Dendritic cell treated with granulocyte-macrophage colony-stimulating factor and Interleukin-4, amounts not matched to agents 40 ng/mL and 50 ng/mL, for 4 days (primary cell): ENCODE measurements around the gene CCR5AS.

Experiments
- H3K27ac Mint-ChIP-seq: one replicate; pipeline ENCODE4 v1.8.0; 2022; ENCODE audit warnings: mild to moderate bottlenecking, mixed read lengths
- H3K27me3 Mint-ChIP-seq: one replicate; pipeline ENCODE4 v1.8.0; 2022; ENCODE audit warnings: mild to moderate bottlenecking, mixed read lengths
- H3K36me3 Mint-ChIP-seq: one replicate; pipeline ENCODE4 v1.8.0; 2022; ENCODE audit warnings: low read depth, mixed read lengths
- H3K4me1 Mint-ChIP-seq: one replicate; pipeline ENCODE4 v1.8.0; 2022; ENCODE audit warnings: low read depth, mixed read lengths
- H3K4me3 Mint-ChIP-seq: one replicate; pipeline ENCODE4 v1.8.0; 2022; ENCODE audit warnings: mild to moderate bottlenecking, moderate library complexity, mixed read lengths
- H3K9me3 Mint-ChIP-seq: one replicate; pipeline ENCODE4 v1.8.0; 2022; ENCODE audit warnings: mixed read lengths
- intact Hi-C: fragments of 100-400 bp; cut with micrococcal nuclease; formaldehyde crosslinking; loops from one replicate; pipeline ENCODE4 v1.15.0; 2022

CCR5AS gene

DNA sequence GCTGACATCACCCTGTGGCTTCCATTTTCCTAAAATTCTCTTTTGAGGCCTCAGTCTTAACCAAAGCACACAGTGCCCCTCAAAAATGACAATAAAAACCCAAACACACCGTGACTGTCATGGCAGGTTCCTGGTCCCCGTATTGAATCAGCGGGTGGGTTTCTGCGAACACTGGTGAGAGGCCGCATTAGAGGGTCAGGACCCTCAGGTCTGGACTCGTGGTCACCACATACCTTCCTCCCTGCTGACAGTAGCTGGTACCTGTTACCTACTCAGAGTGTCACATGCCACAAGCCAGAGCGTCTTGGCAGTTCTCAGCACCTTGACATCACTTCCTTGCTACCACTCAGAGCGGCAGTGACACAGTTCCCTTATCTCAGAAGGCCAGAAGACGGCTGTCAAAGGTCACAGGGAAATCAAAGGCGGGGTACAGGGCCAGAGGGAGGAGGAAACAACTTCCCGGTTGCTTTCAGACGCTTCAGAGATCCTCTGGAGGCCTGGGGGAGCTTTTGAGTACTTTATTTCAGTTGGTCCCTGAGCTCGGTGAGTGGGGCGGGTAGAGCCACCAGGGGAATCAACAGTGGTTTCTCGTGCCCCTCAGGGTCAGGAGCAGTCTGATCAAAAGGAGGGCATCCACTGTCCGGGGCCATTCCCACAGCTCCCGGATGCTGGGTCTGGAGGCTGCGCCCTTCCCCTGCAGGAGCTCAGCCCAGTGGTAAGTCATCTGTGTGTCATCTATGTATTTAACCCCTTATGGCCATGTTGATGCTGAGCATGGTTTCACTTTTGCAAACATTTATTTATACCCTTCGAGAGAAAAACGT lies at the start of gene CCR5AS, which contains the start of gene CCRL2:
Gene CCR5AS, minus strand, starts transcription at position 279 of the 824 bp plus-strand sequence.
Gene CCRL2, plus strand, starts transcription at position 472 of the 824 bp plus-strand sequence. CDS start 821 bp downstream, outside the sequence.
- H3K4me3 Mint-ChIP-seq, result peak within 1 kb of the TSS; percentile 84
- peaks cover 6% of the 10 kb centered on the region for H3K36me3 Mint-ChIP-seq
- intact Hi-C loops, result loop anchor here (2.0 kb wide), 1 partner anchor 318 kb away; no protein-coding TSS in a partner anchor
- H3K9me3 Mint-ChIP-seq, result no peaks in the 10 kb centered on the region
- peaks cover 74% of the 10 kb centered on the region for H3K4me1 Mint-ChIP-seq
- H3K27me3 Mint-ChIP-seq, result no peaks in the 10 kb centered on the region
- peak within 1 kb of the TSS; percentile 95 for H3K27ac Mint-ChIP-seq

- H3K4me1 Mint-ChIP-seq, result no peaks in the 10 kb centered on the region
- peaks cover 29% of the 10 kb centered on the region for H3K27me3 Mint-ChIP-seq
- H3K4me3 Mint-ChIP-seq, result no peak overlapping the region
- no peak overlapping the region for H3K27ac Mint-ChIP-seq
- intact Hi-C loops, result no loop called here
- peaks cover 7% of the 10 kb centered on the region for H3K9me3 Mint-ChIP-seq
- H3K36me3 Mint-ChIP-seq, result no peaks in the 10 kb centered on the region
Measured at GRCh38 chr3:46456118-46456517, 49.3 kb upstream of the CCR5AS start.

DNA sequence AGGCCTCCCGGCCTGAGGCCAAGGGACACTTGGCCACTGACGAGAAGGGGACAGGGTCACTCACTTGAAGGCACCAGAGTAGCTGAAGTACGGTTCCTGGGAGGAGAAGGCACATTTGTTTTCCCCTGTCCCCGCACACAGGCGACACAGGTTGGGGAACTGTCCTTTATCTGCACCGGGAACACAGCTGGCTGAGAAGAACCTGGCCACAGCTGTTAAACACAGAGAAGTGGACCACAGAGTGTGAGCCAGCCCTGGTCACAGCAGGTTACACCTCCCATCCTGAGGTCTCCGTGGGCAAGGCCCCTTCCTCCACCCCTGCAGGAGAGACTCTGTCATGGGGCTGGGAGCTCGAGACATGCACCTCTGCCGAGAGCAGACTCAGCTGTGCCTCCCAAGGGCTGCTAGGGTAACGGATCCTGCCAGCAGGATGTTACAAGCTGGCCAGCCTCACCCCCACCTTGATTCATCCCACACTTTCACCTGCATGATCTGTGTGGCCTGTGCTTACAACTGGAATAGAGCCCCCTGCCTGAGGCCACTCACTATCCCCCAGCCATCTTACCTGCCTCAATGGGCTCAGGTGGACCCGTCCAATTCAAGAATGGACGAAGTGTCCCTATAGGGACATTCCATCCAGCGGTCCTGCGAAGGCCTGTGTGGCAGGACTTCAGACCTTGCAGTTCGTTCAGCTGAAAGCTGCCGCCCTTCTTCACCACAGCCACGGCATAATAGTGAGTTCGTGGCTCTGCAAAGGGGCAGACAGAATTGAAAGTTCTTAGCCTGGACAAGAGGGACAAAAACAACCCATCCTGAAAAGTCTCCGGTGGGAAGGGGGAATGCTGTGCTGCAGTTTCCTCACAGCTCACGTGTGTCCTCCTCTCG lies 48.6 kb upstream of the CCR5AS start:
- no peaks in the 10 kb centered on the region for H3K4me1 Mint-ChIP-seq
- H3K27me3 Mint-ChIP-seq, result peaks cover 28% of the 10 kb centered on the region
- no peak overlapping the region for H3K27ac Mint-ChIP-seq
- no peaks in the 10 kb centered on the region for H3K36me3 Mint-ChIP-seq
- H3K4me3 Mint-ChIP-seq, result no peak overlapping the region
- intact Hi-C loops, result no loop called here
- H3K9me3 Mint-ChIP-seq, result peaks cover 4% of the 10 kb centered on the region

DNA sequence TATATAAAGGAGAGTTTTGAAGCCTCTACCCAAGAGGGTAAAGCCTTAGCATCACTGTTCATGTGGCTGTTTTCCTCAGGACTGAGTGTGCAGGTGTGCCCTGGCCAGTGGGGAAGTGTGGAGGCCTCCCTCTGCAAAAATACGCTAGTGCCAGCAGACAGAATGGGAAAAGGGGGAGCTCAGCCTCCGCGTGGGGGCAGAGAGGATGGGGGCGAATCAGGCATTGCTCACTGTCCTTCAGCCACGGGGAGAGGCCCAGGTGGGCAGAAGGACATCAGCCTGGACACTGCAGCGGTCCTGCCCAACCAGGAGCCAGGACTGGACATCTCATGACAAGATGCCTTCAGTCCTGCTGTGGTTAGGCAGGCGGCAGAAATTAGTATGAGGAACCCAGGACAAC lies 47.7 kb upstream of the CCR5AS start:
- Mint-ChIP-seq H3K9me3 (no peaks in the 10 kb centered on the region), H3K27me3 (peaks cover 21% of the 10 kb centered on the region), H3K27ac (no peak overlapping the region), H3K36me3 (no peaks in the 10 kb centered on the region), H3K4me1 (no peaks in the 10 kb centered on the region), H3K4me3 (no peak overlapping the region)
- intact Hi-C loops, result no loop called here

DNA sequence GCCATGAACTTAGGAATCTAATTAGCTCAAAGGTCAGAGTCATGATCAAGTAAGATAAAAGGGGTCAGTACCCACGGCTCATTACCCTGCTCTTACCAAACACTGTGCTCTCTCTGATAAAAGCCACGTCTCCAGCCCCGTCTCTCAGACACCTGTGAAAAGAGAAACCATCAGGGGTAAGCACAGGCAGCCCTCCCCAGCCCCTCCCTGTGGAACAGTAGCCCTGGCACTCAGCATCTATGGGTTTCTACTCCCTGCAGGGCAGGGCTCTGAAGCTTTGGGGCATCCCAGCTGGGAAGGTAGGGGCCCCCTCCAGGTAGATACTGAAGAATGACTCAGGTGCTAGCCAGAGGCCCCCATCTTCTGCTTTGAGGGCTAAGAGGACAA lies 47.3 kb upstream of the CCR5AS start:
- H3K27me3 Mint-ChIP-seq, result peaks cover 18% of the 10 kb centered on the region

GRCh38 chr3:46453526-46454208 lies 46.8 kb upstream of the CCR5AS start:
- H3K9me3 Mint-ChIP-seq, result no peaks in the 10 kb centered on the region
- H3K27ac Mint-ChIP-seq, result no peak overlapping the region
- intact Hi-C loops, result no loop called here
- H3K36me3 Mint-ChIP-seq, result no peaks in the 10 kb centered on the region
- H3K27me3 Mint-ChIP-seq, result peaks cover 20% of the 10 kb centered on the region
- H3K4me3 Mint-ChIP-seq, result no peak overlapping the region
- peaks cover 4% of the 10 kb centered on the region for H3K4me1 Mint-ChIP-seq

More for the DNA sequence above, 47.3 kb upstream of the CCR5AS start:
- no peaks in the 10 kb centered on the region for H3K36me3 Mint-ChIP-seq
- no peaks in the 10 kb centered on the region for H3K9me3 Mint-ChIP-seq
- H3K27ac Mint-ChIP-seq, result no peak overlapping the region
- H3K4me3 Mint-ChIP-seq, result no peak overlapping the region
- intact Hi-C loops, result no loop called here
- no peaks in the 10 kb centered on the region for H3K4me1 Mint-ChIP-seq

- intact Hi-C loops, result loop anchor here (10.0 kb wide), 1 partner anchor 65 kb away; no protein-coding TSS in a partner anchor
- Mint-ChIP-seq H3K9me3 (no peaks in the 10 kb centered on the region), H3K4me3 (no peak overlapping the region), H3K4me1 (peaks cover 24% of the 10 kb centered on the region), H3K27ac (no peak overlapping the region), H3K36me3 (no peaks in the 10 kb centered on the region), H3K27me3 (peaks cover 20% of the 10 kb centered on the region)
Measured at GRCh38 chr3:46449755-46450552, 43.1 kb upstream of the CCR5AS start.

DNA sequence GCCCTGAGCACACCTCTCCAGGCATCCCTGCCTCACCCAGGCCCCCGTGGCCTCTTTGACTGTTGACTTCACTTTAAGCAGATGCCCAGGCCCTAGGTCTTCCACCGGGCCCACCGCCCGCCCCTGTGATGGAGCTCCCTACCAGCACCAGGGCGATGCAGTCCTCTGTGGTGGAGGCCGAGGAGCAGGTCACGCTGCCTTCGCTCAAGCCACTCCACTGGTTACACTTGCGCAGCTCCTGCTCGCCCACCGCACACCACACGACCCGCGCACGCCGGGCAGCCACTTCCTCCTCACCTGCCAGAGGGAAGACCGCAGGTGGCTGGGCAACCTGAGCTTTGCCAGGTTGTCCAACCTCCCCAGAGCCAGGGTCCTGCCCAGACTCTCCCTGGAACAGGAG lies 41.9 kb upstream of the CCR5AS start:
- intact Hi-C loops, result loop anchor here (10.0 kb wide), 1 partner anchor 64 kb away; no protein-coding TSS in a partner anchor
- Mint-ChIP-seq H3K4me1 (peaks cover 24% of the 10 kb centered on the region), H3K9me3 (no peaks in the 10 kb centered on the region), H3K27ac (no peak overlapping the region), H3K36me3 (no peaks in the 10 kb centered on the region), H3K27me3 (peaks cover 14% of the 10 kb centered on the region), H3K4me3 (no peak overlapping the region)

GRCh38 chr3:46447228-46447985 lies 40.5 kb upstream of the CCR5AS start:
- Mint-ChIP-seq H3K27ac (no peak overlapping the region), H3K4me1 (peaks cover 24% of the 10 kb centered on the region), H3K9me3 (no peaks in the 10 kb centered on the region), H3K27me3 (peaks cover 8% of the 10 kb centered on the region), H3K4me3 (no peak overlapping the region), H3K36me3 (no peaks in the 10 kb centered on the region)
- intact Hi-C loops, result loop anchor here (10.0 kb wide), 1 partner anchor 63 kb away; no protein-coding TSS in a partner anchor

- Mint-ChIP-seq H3K27me3 (peaks cover 1% of the 10 kb centered on the region), H3K27ac (no peak overlapping the region), H3K36me3 (no peaks in the 10 kb centered on the region), H3K4me1 (peaks cover 31% of the 10 kb centered on the region), H3K4me3 (no peak overlapping the region), H3K9me3 (no peaks in the 10 kb centered on the region)
- intact Hi-C loops, result loop anchor here (10.0 kb wide), 1 partner anchor 58 kb away; no protein-coding TSS in a partner anchor
Measured at GRCh38 chr3:46442576-46443530, 36.0 kb upstream of the CCR5AS start.

DNA sequence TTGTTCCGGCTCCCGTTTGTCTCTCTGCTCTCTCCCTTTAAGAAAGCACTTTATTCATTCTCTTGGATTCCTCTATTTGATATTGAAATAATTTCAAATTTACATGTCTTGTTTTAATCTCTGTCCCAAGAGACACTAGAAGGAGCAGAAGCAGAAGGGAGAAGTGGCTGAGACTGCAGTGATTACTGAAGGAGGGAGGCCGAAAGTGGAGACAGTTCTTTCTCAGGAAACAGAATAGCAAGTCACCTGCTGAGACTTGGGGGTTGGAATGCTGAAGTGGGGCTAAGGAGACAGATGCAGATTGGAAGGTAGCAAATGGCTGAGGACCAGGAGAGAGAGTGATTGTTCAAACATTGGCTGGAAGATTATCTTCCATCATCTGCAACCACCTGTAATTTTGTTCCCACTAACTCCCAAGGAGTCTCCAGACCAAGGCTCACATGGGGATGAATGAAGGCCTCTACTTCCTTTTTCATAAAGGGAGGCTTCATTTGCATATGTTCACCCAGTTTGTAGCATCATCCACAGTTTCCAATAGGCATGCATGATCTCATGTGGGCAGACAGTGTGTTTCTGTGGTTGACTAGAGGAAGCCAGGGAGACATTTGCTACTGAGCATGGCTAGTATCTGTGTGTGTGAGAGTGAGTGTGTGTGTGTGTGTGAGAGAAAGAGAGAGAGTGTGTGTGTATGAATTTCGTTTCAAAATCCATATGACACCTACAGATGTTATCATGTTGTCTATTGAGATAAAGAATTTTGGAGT lies 33.8 kb upstream of the CCR5AS start:
- no peaks in the 10 kb centered on the region for H3K36me3 Mint-ChIP-seq
- H3K9me3 Mint-ChIP-seq, result no peaks in the 10 kb centered on the region
- H3K4me1 Mint-ChIP-seq, result peaks cover 15% of the 10 kb centered on the region
- no peak overlapping the region for H3K4me3 Mint-ChIP-seq
- no peak overlapping the region for H3K27ac Mint-ChIP-seq
- intact Hi-C loops, result loop anchor here (10.0 kb wide), 1 partner anchor 56 kb away; no protein-coding TSS in a partner anchor
- H3K27me3 Mint-ChIP-seq, result peaks cover 1% of the 10 kb centered on the region
